GM23338 (cell line): ENCODE results near the gene CHST13. TPM values are rescaled to one million over a fixed set of nuclear protein-coding genes. Genes with fewer than 3 reads are reported as not detected.

Experiments
- ATAC-seq: fragments of 200-7000 bp; cut with Tn5 transposase; 3 replicates; pipeline ENCODE4 v1.9.1; 2020
- DNase-seq: peaks from one replicate; pipeline ENCODE4 v3.0.0-alpha.2; 2015; ENCODE audit warnings: low spot score
- H2AFZ ChIP-seq: fragments of 200-600 bp; sonication (generic); 2 replicates; pipeline ENCODE4 v1.8.0; 2016; ENCODE audit warnings: antibody characterized with exemption, mild to moderate bottlenecking, moderate library complexity
- H3F3A ChIP-seq: fragments of 200-600 bp; sonication (generic); replicated peaks from 2 replicates; pipeline ENCODE4 v1.8.0; 2017; ENCODE audit warnings: antibody characterized with exemption, mixed run types, low read depth
- H3K27ac ChIP-seq: fragments of 200-600 bp; sonication (generic); 2 replicates; pipeline ENCODE4 v1.6.1; 2016; ENCODE audit warnings: low read depth
- H3K27me3 ChIP-seq: fragments of 200-600 bp; sonication (generic); 2 replicates; pipeline ENCODE4 v1.8.0; 2016; ENCODE audit warnings: mild to moderate bottlenecking, mixed run types, moderate library complexity; ENCODE audit not compliant: insufficient read depth
- H3K36me3 ChIP-seq: fragments of 200-600 bp; sonication (generic); 2 replicates; pipeline ENCODE4 v1.8.0; 2016; ENCODE audit warnings: mild to moderate bottlenecking; ENCODE audit not compliant: insufficient read depth
- H3K4me1 ChIP-seq: fragments of 200-600 bp; sonication (generic); 2 replicates; pipeline ENCODE4 v1.8.0; 2016; ENCODE audit warnings: mild to moderate bottlenecking, moderate library complexity; ENCODE audit not compliant: insufficient read depth
- H3K4me2 ChIP-seq: fragments of 200-600 bp; sonication (generic); 2 replicates; pipeline ENCODE4 v1.7.1; 2017; ENCODE audit warnings: mixed run types
- H3K4me3 ChIP-seq: fragments of 200-600 bp; sonication (generic); 2 replicates; pipeline ENCODE4 v1.6.1; 2016; ENCODE audit warnings: mixed run types
- H3K79me2 ChIP-seq: fragments of 200-600 bp; sonication (generic); replicated peaks from 2 replicates; pipeline ENCODE4 v1.8.0; 2017; ENCODE audit warnings: mild to moderate bottlenecking; ENCODE audit not compliant: insufficient read depth
- H3K9me2 ChIP-seq: fragments of 200-600 bp; sonication (generic); 2 replicates; pipeline ENCODE4 v1.8.0; 2017; ENCODE audit not compliant: insufficient read depth
- H4K20me1 ChIP-seq: fragments of 200-600 bp; sonication (generic); replicated peaks from 2 replicates; pipeline ENCODE4 v1.8.0; 2017; ENCODE audit warnings: mild to moderate bottlenecking; ENCODE audit not compliant: insufficient read depth
- H3K27ac Mint-ChIP-seq: 2 replicates; pipeline ENCODE4 v1.8.0; 2020; ENCODE audit warnings: inconsistent platforms, mild to moderate bottlenecking, moderate library complexity, mixed read lengths
- H3K27me3 Mint-ChIP-seq: 3 replicates; pipeline ENCODE4 v1.8.0; 2022; ENCODE audit warnings: low read depth, mild to moderate bottlenecking, moderate library complexity, mixed read lengths, inconsistent platforms; ENCODE audit not compliant: insufficient read depth, poor library complexity
- H3K36me3 Mint-ChIP-seq: 3 replicates; pipeline ENCODE4 v1.8.0; 2021; ENCODE audit warnings: low read depth, mild to moderate bottlenecking, inconsistent platforms, moderate library complexity, mixed read lengths
- H3K4me1 Mint-ChIP-seq: 3 replicates; pipeline ENCODE4 v1.8.0; 2020; ENCODE audit warnings: mild to moderate bottlenecking, inconsistent platforms, mixed read lengths
- H3K4me3 Mint-ChIP-seq: 3 replicates; pipeline ENCODE4 v1.8.0; 2021; ENCODE audit warnings: moderate library complexity, mild to moderate bottlenecking, inconsistent platforms, mixed read lengths
- H3K9me3 Mint-ChIP-seq: 3 replicates; pipeline ENCODE4 v1.8.0; 2020; ENCODE audit warnings: moderate library complexity, mild to moderate bottlenecking, inconsistent platforms, mixed read lengths
- ETS1 ChIP-seq: IDR thresholded peaks from 2 replicates; pipeline ENCODE4 v1.6.1; 2016; ENCODE audit warnings: antibody characterized with exemption
- EZH2 ChIP-seq: fragments of 200-600 bp; sonication (generic); IDR thresholded peaks from one replicate; pipeline ENCODE4 v1.8.0; 2017; ENCODE audit warnings: antibody characterized with exemption, mild to moderate bottlenecking, low read depth; ENCODE audit not compliant: unreplicated experiment
- EZH2phosphoT487 ChIP-seq: fragments of 200-600 bp; sonication (generic); IDR thresholded peaks from one replicate; pipeline ENCODE4 v1.8.1; 2018; ENCODE audit warnings: antibody characterized with exemption; ENCODE audit not compliant: unreplicated experiment
- JUNB ChIP-seq: IDR thresholded peaks from one replicate; pipeline ENCODE4 v1.6.1; 2016; ENCODE audit warnings: antibody characterized with exemption; ENCODE audit not compliant: unreplicated experiment
- NANOG ChIP-seq: IDR thresholded peaks from 2 replicates; pipeline ENCODE4 v1.6.1; 2016; ENCODE audit warnings: antibody characterized with exemption, borderline replicate concordance
- POLR2AphosphoS5 ChIP-seq: IDR thresholded peaks from 2 replicates; pipeline ENCODE4 v1.6.1; 2016; ENCODE audit warnings: antibody characterized with exemption, low read depth
- REST ChIP-seq: IDR thresholded peaks from one replicate; pipeline ENCODE4 v1.6.1; 2018; ENCODE audit warnings: antibody characterized with exemption; ENCODE audit not compliant: unreplicated experiment
- STAT1 ChIP-seq: IDR thresholded peaks from one replicate; pipeline ENCODE4 v1.6.1; 2016; ENCODE audit warnings: antibody characterized with exemption; ENCODE audit not compliant: unreplicated experiment
- ZNF114 ChIP-seq: fragments of 250-450 bp; sonication (Bioruptor Pico); IDR thresholded peaks from 2 replicates; pipeline ENCODE4 v1.5.0; 2020; ENCODE audit warnings: mild to moderate bottlenecking, moderate library complexity
- ZNF331 ChIP-seq: fragments of 250-450 bp; sonication (Bioruptor Pico); IDR thresholded peaks from 2 replicates; pipeline ENCODE4 v1.5.0; 2020; ENCODE audit warnings: low read depth, mild to moderate bottlenecking, moderate library complexity
- ZNF462 ChIP-seq: fragments of 250-450 bp; sonication (Bioruptor Pico); IDR thresholded peaks from 2 replicates; pipeline ENCODE4 v1.5.0; 2020; ENCODE audit warnings: mild to moderate bottlenecking, moderate library complexity
- polyA plus RNA-seq: library from polyadenylated mRNA; unstranded; fragments of >200 nt; fragmentation: Nextera tagmentation; extraction: Ambion mirVana; gene quantifications from 2 replicates; pipeline ENCODE4 v1.2.1, GENCODE V29; 2016
- total RNA-seq: library from RNA; depleted of rRNA; stranded (reverse); fragments of >200 nt; shearing (Covaris generic); gene quantifications from 2 replicates; pipeline ENCODE4 v1.2.3, GENCODE V29; 2014

CHST13 gene
- total and polyA plus RNA-seq, 2 experiments from 2014 or later = 3.7 to 8.4 TPM

- TF ChIP-seq JUNB (no peak), EZH2phosphoT487 (no peak), ZNF331 (CRISPR knock-in tag) (no peak), EZH2 (no peak), REST (no peak), NANOG (no peak), ETS1 (no peak)
Measured at GRCh38 chr3:126550488-126551051, 26.6 kb downstream of the CHST13 start (continued).

- no peaks in the 10 kb centered on the region for H3K27me3 ChIP-seq
- DNase-seq (no peak), ATAC-seq (no peak)
- no peaks in the 10 kb centered on the region for H3K9me2 ChIP-seq
- no peaks in the 10 kb centered on the region for H4K20me1 ChIP-seq
- Mint-ChIP-seq H3K9me3 (no peaks in the 10 kb centered on the region; the same call in 2 of the 3 replicates), H3K27ac (no peak overlapping the region; the same call in 1 of the 2 replicates), H3K27me3 (peaks cover 15% of the 10 kb centered on the region), H3K4me1 (peaks cover 40% of the 10 kb centered on the region), H3K4me3 (no peak overlapping the region), H3K36me3 (no peaks in the 10 kb centered on the region)
- H3K79me2 ChIP-seq = no peaks in the 10 kb centered on the region
- H3K4me3 ChIP-seq = no peak overlapping the region
- H3F3A ChIP-seq = no peaks in the 10 kb centered on the region
- no peaks in the 10 kb centered on the region for H3K36me3 ChIP-seq
- peaks cover 18% of the 10 kb centered on the region for H3K4me1 ChIP-seq
- H3K4me2 ChIP-seq = no peak overlapping the region
- H2AFZ ChIP-seq = no peak overlapping the region
- no peak overlapping the region for H3K27ac ChIP-seq
- TF ChIP-seq EZH2 = no peak
- no peak for TF ChIP-seq JUNB
- no peak for TF ChIP-seq NANOG
- TF ChIP-seq ZNF114 (CRISPR knock-in tag) = no peak
- TF ChIP-seq EZH2phosphoT487 = no peak
- no peak for TF ChIP-seq POLR2AphosphoS5
- TF ChIP-seq ETS1 = no peak
- TF ChIP-seq STAT1 = no peak
- no peak for TF ChIP-seq ZNF462 (CRISPR knock-in tag)
- TF ChIP-seq ZNF331 (CRISPR knock-in tag) = no peak
Measured at GRCh38 chr3:126551121-126551838, 27.3 kb downstream of the CHST13 start.
